NB4 (cell line): ENCODE results near the gene KIRREL3.

Source experiments
- CTCF ChIP-seq: IDR thresholded peaks from one replicate; pipeline ENCODE4 v1.5.1; 2012; ENCODE audit warnings: low read depth, low read length
- MAX ChIP-seq: IDR thresholded peaks from 2 replicates; pipeline ENCODE4 v1.6.1; 2011; ENCODE audit warnings: low read depth, low read length
- POLR2A ChIP-seq: IDR thresholded peaks from 2 replicates; pipeline ENCODE4 v1.6.1; 2011; ENCODE audit warnings: mild to moderate bottlenecking; ENCODE audit not compliant: insufficient read length; ENCODE audit errors: extremely low read depth

GRCh38 chr11:126511475-126512115 lies 489.0 kb downstream of the KIRREL3 start:
- TF ChIP-seq MAX (no peak), CTCF (no peak), POLR2A (no peak)
